NCI-H526 (cell line): Measurements from ENCODE around the gene GPAT2.
"Not testable (repeated sequence)": the region's sequence is repeated elsewhere in the genome, so short reads cannot be mapped to it uniquely, and the experiment has no call there.

ENCODE experiments used
- DNase-seq, 2 experiments: peaks; one replicate each; lab custom pipeline; 2025; lab: John Stamatoyannopoulos, UW

GPAT2 gene

GRCh38 chr2:96022701-96023447 lies 11.8 kb downstream of the GPAT2 start:
- not testable (repeated sequence) for DNase-seq

DNA sequence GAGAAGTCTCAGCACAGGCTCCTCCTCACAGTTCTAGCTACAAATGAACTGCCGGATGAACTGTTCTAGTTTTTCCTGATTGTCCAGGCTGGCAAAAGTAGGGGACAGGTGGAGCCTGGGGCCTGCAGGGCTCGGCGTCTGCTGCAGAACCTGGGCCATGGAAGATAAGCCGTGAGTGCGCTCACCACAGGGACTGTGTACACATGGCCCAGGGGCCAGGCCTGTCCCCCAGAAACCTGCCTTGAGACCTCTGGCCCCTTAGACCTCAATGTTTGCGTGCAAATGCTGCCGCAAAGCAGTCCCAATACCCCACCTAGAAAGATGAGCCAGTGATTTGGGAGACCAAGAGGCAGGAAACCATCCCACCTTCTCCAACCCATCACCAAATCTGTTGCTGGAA lies 12.6 kb downstream of the GPAT2 start:
- not testable (repeated sequence) for DNase-seq

DNA sequence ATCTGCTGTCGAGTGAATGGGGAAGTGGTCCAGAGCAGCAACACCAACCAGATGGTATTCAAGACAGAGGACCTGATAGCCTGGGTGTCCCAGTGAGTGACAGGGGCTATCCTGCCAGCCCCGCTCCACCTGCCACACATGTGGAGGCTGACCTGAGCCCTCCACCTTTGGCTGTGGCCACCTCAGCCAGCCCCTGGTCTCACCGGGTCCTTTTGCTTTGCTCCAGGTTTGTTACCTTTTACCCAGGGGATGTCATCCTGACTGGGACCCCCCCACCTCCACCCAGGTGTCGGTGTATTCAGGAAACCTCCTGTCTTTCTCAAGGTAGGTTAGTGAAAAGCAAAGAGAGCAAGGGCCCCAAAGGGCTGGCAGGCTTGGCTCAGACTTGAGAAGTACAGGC lies 13.6 kb downstream of the GPAT2 start:
- not testable (repeated sequence) for DNase-seq

- DNase-seq = not testable (repeated sequence)
These were observed 14.7 kb downstream of the GPAT2 start for GRCh38 chr2:96019909-96020590.

- DNase-seq = not testable (repeated sequence)
These were observed 18.4 kb downstream of the GPAT2 start for GRCh38 chr2:96016321-96016720.

DNA sequence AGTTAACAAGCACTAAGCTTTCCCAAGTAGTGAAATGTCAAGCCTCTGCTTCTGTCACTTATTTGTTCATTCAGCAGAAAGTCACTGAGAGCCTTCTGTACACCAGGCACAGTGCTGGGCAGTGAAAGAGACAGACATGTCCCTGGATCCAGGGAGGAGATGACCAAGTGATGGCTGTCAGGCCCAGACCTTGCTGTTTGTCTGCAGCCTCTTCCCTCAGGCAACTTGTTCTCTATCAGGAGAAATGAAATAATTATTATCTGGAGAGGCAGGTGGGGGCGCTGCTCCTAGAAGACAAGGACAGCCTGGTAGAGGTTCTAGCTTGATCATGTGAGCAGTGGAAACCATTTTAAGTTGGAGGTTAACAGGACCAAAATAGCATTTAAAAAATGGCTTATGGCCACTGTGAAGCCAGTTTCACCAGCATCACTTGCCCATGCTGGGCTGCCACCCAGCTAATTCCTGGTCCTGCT lies 21.9 kb downstream of the GPAT2 start:
- DNase-seq = not testable (repeated sequence)

- DNase-seq = not testable (repeated sequence)
These were observed 22.5 kb downstream of the GPAT2 start for GRCh38 chr2:96012086-96012791.

GRCh38 chr2:96011129-96011455 lies 23.6 kb downstream of the GPAT2 start:
- DNase-seq = not testable (repeated sequence)

DNA sequence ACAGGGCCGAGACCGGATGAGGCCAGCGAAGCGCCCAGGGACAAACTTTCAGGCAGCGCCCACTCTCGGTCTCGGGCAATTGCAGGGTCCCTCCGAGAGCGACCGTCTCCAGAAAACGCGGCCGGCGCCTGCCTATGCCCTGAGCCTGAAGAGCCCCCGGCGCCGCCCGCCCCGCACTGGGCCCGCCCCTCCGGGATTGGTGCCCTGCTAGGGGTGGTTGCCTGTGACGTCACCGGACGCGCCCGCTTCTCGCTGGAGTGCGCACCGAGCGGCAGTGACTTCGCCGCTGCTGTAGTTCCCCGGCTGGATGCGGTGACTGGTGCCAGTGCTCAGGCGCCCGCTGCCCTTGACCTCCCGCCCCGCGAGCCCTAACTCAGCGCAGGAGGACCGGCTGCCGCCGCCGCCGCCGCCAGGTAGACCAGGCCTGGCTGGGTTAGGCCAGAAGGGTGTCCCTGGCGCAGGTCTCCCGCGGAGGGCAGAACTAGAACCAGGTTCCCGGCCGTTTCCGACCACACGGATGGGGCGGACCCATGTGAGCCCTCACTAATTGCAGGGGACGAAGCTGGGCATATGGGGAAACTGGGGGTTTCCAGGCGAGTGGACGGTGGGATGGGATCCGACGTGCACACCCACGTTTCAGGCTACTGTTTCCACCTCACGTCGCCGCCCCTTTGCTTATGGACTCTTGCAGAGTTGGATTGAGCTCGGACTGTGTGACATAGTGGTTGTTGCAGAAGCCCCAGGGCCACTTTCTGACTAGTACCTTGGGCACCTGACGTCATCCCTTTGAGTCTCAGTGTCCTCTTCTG lies 24.2 kb downstream of the GPAT2 start:
- not testable (repeated sequence) for DNase-seq

DNA sequence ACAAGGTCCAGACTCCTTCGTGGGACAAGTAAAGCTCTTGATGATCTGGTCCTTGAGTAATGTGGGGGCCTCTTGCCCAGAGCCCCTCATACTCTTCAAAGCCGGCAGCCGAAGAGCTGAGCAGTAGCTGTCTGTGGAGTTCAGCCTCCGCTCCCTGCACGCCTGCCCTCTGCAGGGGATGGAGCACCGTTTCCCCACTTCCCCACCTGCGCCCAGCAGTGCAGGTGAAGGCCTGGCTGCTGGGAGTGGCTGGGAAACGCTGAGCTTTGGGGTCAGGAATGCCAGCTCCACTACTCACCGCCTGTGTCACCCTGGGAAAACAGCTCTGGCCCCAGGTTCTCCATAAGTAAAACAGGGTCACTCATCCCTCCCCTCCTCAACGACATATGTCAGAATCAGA lies 24.9 kb downstream of the GPAT2 start:
- DNase-seq = not testable (repeated sequence)

- not testable (repeated sequence) for DNase-seq
These were observed 26.7 kb downstream of the GPAT2 start for GRCh38 chr2:96008051-96008450.

DNA sequence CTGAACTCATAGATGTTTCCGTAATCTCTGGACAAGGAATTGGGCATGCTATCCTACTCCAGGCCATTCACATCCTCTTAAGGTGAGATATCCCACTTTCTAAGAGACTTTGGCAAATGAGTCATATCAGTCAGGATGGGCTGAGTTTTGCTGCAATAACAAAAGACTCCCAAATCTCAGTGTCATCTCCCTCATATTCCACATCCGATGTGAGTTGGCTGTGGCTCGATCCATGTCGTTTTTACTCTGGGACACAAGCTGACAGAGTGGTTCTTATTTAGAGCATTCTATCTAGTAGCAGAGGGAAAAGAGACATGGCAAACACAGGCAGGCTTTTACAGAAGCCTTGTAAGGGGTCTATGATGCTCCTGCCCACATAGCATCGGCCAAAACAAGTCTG lies 28.5 kb downstream of the GPAT2 start:
- not testable (repeated sequence) for DNase-seq

DNA sequence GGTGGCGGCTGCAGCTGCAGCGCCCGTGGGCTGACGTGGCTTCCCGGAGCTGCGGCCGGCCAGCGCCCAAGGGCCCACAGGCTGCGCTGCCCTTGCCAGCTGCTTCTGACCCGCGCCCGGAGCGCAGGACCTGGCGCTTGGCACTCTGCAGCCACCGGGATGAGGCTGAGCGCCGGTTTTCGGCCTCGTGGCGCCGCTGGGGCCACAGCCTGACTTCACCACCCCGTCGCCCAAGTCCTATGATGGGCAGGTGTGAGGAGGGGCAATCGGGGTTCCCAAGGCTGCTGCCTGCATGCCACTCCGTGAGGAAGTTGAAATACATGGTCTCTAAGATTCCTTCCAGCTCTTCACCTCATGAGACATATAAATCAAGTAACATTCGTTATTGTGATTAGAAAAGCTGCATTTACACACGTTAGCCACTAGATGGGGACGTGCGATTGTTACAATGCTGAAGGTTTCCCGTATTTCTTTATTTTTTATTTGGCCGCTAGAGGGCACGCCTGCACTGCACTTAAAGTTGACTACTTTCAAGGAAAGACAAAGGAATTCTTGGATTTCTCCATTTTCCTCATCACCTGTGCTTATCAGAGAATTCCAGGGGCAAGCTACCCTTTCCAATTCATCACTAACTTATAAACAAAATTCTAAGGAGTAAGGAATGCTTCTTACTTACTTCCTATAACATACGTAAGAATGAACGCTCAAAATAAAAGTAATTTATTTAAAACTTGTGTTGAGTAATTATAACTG lies 42.0 kb downstream of the GPAT2 start:
- DNase-seq = not testable (repeated sequence)

DNA sequence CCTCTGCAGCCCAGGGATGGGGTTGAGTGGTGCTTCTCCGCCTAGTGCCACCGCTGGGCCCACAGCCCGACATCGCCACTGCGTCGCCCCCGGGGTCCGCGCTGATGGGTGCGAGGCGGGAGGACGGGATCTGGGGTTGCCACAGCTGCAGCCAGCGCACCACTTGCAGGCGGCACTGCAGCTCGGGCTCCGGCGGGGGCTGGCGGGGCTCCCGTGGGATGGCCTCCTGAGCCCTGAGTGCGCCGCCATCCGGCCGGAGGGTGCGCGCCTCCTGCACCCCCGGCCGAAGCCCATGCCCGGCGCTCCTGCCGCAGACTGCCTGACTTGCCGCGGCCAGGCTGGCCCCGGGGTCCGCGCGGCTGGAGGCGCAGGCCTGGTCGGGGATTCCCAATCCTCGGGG lies 42.6 kb downstream of the GPAT2 start:
- not testable (repeated sequence) for DNase-seq

DNA sequence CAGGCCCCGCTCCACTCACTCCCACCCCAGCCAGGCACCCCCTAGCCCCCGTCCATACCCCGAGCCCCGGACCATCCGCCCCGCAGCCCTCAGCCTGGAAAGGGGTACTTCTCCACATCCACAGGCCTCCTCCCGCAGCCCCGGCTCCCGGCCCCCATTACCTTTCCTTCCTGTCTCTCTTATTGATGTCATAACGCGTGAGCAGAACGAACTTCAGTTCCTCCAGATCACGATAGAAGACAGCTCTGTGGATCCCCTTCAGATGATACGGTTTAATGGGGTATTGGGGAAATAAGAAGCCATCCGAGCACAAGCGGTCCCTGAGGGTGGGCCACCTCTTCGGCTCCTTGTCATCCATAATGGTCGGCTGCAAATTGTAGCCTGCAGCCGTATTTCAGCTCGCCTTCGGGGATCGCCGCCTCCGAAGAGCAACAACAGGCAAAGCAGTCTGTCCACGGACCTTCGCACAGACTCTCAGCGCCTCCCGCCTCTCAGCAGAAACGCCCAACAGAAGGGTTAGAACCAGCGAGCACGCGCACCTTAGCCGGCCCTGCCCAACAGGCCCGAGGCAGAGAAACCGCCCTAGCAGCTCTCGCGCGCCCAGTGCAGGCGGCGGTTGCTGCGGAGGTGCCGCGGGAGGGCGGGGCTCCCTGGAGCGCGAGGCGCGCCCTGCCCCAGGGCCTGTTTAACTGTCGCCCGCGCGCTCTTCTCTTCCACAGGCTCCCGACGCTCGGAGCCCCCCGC lies 43.2 kb downstream of the GPAT2 start, which contains the start of gene ANKRD36C:
ANKRD36C (minus strand) TSS at position 474 of the 744 bp plus-strand sequence; CDS start at position 358, 116 bp downstream.
- not testable (repeated sequence) for DNase-seq

GRCh38 chr2:95990884-95991283 lies 43.8 kb downstream of the GPAT2 start:
- DNase-seq = not testable (repeated sequence)
